Endodermal cell (in vitro differentiated cells): Measurements from ENCODE around the gene CDKN1C. TPM values are rescaled to one million over a fixed set of nuclear protein-coding genes. Genes with fewer than 3 reads are reported as not detected.
A peak's percentile ranks its signal among the peaks of the same experiment; 100 is the strongest.

Experiments used
- DNase-seq: peaks from one replicate; pipeline ENCODE4 v3.0.0-alpha.2; 2017
- H3K27ac ChIP-seq: 2 replicates; pipeline ENCODE4 v1.5.1; 2013; ENCODE audit warnings: mild to moderate bottlenecking, low read depth, low read length, moderate library complexity
- H3K27me3 ChIP-seq: 2 replicates; pipeline ENCODE4 v1.6.1; 2013; ENCODE audit warnings: mild to moderate bottlenecking, low read length, moderate library complexity; ENCODE audit not compliant: insufficient read depth, control insufficient read depth, poor library complexity, severe bottlenecking
- H3K36me3 ChIP-seq: 2 replicates; pipeline ENCODE4 v1.7.0; 2013; ENCODE audit warnings: mild to moderate bottlenecking, low read length, moderate library complexity; ENCODE audit not compliant: control insufficient read depth, insufficient read depth
- H3K4me1 ChIP-seq: one replicate; pipeline ENCODE4 v1.7.0; 2013; ENCODE audit warnings: low read length; ENCODE audit not compliant: control insufficient read depth, insufficient read depth
- H3K4me3 ChIP-seq: 2 replicates; pipeline ENCODE4 v1.5.1; 2013; ENCODE audit warnings: mild to moderate bottlenecking, low read length, moderate library complexity
- H3K9ac ChIP-seq: 2 replicates; pipeline ENCODE4 v1.6.1; 2013; ENCODE audit warnings: mild to moderate bottlenecking, low read length, moderate library complexity; ENCODE audit not compliant: poor library complexity, severe bottlenecking; ENCODE audit errors: extremely low read depth
- H3K9me3 ChIP-seq: 2 replicates; pipeline ENCODE4 v1.6.1; 2013; ENCODE audit warnings: mild to moderate bottlenecking, low read length, moderate library complexity; ENCODE audit not compliant: control insufficient read depth
- H3K27ac Mint-ChIP-seq: 2 replicates; pipeline ENCODE4 v1.8.0; 2020; ENCODE audit warnings: mixed read lengths
- H3K27me3 Mint-ChIP-seq: 2 replicates; pipeline ENCODE4 v1.8.0; 2021; ENCODE audit warnings: mild to moderate bottlenecking, mixed read lengths; ENCODE audit not compliant: insufficient read depth
- H3K36me3 Mint-ChIP-seq: 2 replicates; pipeline ENCODE4 v1.8.0; 2020; ENCODE audit warnings: low read depth, mixed read lengths
- H3K4me1 Mint-ChIP-seq: 2 replicates; pipeline ENCODE4 v1.8.0; 2020; ENCODE audit warnings: mixed read lengths
- H3K4me3 Mint-ChIP-seq: 2 replicates; pipeline ENCODE4 v1.8.0; 2020; ENCODE audit warnings: mild to moderate bottlenecking, moderate library complexity, mixed read lengths
- H3K9me3 Mint-ChIP-seq: 2 replicates; pipeline ENCODE4 v1.8.0; 2020; ENCODE audit warnings: mild to moderate bottlenecking, mixed read lengths
- WGBS, 2 experiments: methylation state at CpG; one replicate each; pipeline versions ENCODE4 v1.1.5 to v1.1.7; 2013; ENCODE audit warnings: missing lambda C conversion rate in 2 of 2, mixed read lengths in 1 of 2; ENCODE audit not compliant: insufficient coverage in 1 of 2, insufficient read length in 1 of 2; 5-methylcytosine and 5-hydroxymethylcytosine counted together
- total RNA-seq, 2 donors: library from RNA; stranded (reverse); fragmentation: NEBNext Ultra II Directional in 1 of 2; extraction: Animal tissue kit (Norgen Biotek cat#: 25700) in 1 of 2; gene quantifications; 2 replicates in 1 of 2; 3 replicates in 1 of 2; pipeline ENCODE4 v1.2.1, GENCODE V29; 2021
- TF ChIP-seq, protein P1 (sequence below): fragments of 200-600 bp; sonication (generic); conservative IDR thresholded peaks from 2 replicates; pipeline ENCODE4 v1.5.0; 2021; ENCODE audit warnings: antibody characterized with exemption, mild to moderate bottlenecking

Gene CDKN1C
- total RNA-seq, 2 donors from 2014 or later, result 37.6 to 60.9 TPM

DNA sequence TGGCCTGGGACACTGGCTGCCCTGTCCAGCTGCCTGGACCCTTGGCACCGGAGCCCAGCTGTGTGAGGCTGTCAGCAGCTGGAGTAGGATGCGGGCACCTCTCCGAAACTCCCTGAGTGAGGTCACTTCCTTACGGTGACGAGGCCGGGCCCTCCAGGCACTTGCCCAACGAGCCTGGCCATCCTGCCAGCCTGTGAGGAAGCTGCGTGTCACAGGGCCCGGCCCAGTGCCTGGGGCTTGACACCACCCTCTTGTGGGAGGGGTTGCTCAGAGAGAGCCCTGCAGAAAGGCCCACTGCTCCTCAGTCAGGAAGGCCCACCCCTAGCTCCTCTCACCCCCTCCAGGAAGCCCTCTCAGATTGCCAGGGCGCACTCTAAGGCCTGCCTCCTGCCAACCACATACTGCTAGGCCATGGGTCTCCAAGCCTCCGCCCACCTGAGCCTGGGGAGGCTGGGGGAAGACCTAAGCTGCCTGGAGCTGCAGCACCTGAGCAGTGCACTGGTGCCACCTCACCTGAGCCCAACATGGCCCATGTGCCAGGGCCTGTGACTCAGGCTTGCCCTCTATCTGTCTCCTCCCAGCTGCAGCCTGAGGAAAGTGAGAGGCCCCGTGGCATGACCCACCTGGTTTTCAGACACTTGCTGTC is 47.9 kb upstream of the CDKN1C start:
- H3K27ac ChIP-seq, result no peak overlapping the region
- peaks cover 20% of the 10 kb centered on the region for H3K9me3 ChIP-seq

DNA sequence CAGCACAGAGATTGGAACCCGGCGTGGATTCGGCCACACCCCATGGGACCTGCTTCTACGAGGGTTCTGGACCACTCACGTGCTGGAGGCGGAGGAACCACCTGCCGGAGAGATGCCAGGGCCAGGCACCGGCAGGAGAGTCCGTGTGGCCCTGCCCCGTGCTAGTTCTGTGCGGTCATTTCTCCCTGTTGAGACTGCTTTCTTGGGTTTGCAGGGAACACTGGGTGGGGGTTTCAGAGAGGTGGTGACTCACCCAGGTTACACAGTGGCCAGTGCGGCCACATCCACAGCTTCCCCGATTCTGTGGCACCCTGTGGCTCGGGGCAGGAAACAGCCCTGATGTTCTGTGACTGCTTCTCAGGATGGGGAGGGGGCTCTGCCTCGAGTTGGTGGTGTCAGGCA is 47.3 kb upstream of the CDKN1C start:
- no peak for DNase-seq
- Mint-ChIP-seq H3K9me3 (peaks cover 11% of the 10 kb centered on the region), H3K4me1 (peaks cover 8% of the 10 kb centered on the region), H3K27ac (no peak overlapping the region), H3K4me3 (no peak overlapping the region), H3K27me3 (peaks cover 22% of the 10 kb centered on the region), H3K36me3 (peaks cover 7% of the 10 kb centered on the region)
- WGBS, 2 experiments, result 80 to 90% methylated on average over 6 to 15 of the region's 15 CpGs
- Histone ChIP-seq H3K4me3 (no peak overlapping the region), H3K4me1 (no peaks in the 10 kb centered on the region), H3K27me3 (peaks cover 24% of the 10 kb centered on the region), H3K27ac (no peak overlapping the region), H3K36me3 (no peaks in the 10 kb centered on the region), H3K9me3 (peaks cover 14% of the 10 kb centered on the region), H3K9ac (no peak overlapping the region)
- TF ChIP-seq, protein P1, sequence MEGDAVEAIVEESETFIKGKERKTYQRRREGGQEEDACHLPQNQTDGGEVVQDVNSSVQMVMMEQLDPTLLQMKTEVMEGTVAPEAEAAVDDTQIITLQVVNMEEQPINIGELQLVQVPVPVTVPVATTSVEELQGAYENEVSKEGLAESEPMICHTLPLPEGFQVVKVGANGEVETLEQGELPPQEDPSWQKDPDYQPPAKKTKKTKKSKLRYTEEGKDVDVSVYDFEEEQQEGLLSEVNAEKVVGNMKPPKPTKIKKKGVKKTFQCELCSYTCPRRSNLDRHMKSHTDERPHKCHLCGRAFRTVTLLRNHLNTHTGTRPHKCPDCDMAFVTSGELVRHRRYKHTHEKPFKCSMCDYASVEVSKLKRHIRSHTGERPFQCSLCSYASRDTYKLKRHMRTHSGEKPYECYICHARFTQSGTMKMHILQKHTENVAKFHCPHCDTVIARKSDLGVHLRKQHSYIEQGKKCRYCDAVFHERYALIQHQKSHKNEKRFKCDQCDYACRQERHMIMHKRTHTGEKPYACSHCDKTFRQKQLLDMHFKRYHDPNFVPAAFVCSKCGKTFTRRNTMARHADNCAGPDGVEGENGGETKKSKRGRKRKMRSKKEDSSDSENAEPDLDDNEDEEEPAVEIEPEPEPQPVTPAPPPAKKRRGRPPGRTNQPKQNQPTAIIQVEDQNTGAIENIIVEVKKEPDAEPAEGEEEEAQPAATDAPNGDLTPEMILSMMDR, result no peak

More for the DNA sequence above, 47.9 kb upstream of the CDKN1C start:
- H3K27me3 ChIP-seq, result peaks cover 18% of the 10 kb centered on the region
- no peak overlapping the region for H3K4me3 ChIP-seq
- peaks cover 17% of the 10 kb centered on the region for H3K9me3 Mint-ChIP-seq
- H3K36me3 ChIP-seq, result no peaks in the 10 kb centered on the region
- peaks cover 4% of the 10 kb centered on the region for H3K4me1 Mint-ChIP-seq
- no peak overlapping the region for H3K4me3 Mint-ChIP-seq
- peak overlapping the region; percentile 44 for H3K27ac Mint-ChIP-seq
- TF ChIP-seq, protein P1, result no peak
- no peak overlapping the region for H3K9ac ChIP-seq
- WGBS, 2 experiments, result 78 to 81% methylated on average over 9 to 12 of the region's 12 CpGs
- DNase-seq, result peak; percentile 87
- H3K27me3 Mint-ChIP-seq, result peaks cover 15% of the 10 kb centered on the region
- H3K4me1 ChIP-seq, result no peaks in the 10 kb centered on the region
- H3K36me3 Mint-ChIP-seq, result peaks cover 10% of the 10 kb centered on the region

DNA sequence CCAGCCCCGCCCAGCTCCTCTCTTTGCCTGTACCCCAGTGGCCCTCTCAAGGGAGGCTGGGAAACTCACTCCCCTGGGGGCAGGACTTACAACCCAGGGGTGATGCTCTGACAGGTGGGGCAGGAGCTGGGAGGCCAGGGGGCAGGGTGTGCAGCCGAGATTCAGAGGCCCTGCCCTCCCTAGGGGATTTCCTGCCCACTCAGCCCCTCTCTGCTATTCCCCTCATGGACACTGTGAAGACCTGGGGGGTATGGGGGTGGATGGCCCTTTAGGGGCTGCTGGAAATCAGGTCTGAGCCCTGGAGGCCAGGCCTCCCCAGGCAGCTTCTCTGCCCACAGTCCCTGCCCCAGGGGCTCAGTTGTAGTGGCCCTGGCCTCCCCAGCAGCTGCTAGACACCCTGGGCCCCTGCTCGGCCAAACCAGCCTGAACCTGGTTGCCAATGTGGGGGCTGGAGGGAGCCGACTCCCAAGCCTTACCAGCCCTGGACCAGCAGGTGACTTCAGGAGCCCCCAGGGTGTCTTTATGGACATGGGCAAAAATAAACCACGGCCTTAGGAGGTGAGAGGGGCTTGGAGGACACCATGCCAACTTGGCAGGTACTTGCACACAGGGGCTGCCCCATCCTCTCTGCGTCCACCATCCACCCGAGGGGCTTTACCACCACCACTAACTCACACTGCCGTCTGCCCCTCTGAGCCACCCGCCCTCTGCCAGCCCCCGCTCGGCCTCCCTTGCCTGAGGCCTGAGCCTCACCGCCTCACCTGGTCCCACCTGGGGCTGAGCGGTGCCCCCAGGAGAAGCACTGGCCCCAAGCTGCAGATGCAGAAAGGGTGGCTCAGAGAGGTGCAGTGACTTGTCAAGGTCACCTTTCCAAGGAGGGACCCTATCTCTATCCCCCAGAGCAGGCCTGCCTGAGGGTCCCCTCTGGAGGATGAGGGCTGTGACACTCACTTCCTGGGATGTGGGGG is 46.5 kb upstream of the CDKN1C start:
- TF ChIP-seq, protein P1, result no peak
- DNase-seq, result no peak
- peaks cover 32% of the 10 kb centered on the region for H3K27me3 ChIP-seq
- H3K27ac Mint-ChIP-seq, result no peak overlapping the region
- no peak overlapping the region for H3K9ac ChIP-seq
- peaks cover 6% of the 10 kb centered on the region for H3K9me3 ChIP-seq
- H3K36me3 ChIP-seq, result no peaks in the 10 kb centered on the region
- H3K27me3 Mint-ChIP-seq, result peaks cover 30% of the 10 kb centered on the region
- peaks cover 8% of the 10 kb centered on the region for H3K4me1 Mint-ChIP-seq
- 80 to 82% methylated on average over 1 to 12 of the region's 13 CpGs for WGBS, 2 experiments
- no peak overlapping the region for H3K4me3 ChIP-seq
- no peak overlapping the region for H3K27ac ChIP-seq
- peaks cover 3% of the 10 kb centered on the region for H3K9me3 Mint-ChIP-seq
- H3K4me1 ChIP-seq, result no peaks in the 10 kb centered on the region
- H3K4me3 Mint-ChIP-seq, result no peak overlapping the region
- H3K36me3 Mint-ChIP-seq, result peaks cover 2% of the 10 kb centered on the region
